UCSD-AML1 (cell line): ENCODE results near the gene FAH.

ENCODE experiments used
- DNase-seq: peaks from one replicate; lab custom pipeline; 2025; ENCODE audit not compliant: unreplicated experiment; lab: John Stamatoyannopoulos, UW

Gene FAH

DNA sequence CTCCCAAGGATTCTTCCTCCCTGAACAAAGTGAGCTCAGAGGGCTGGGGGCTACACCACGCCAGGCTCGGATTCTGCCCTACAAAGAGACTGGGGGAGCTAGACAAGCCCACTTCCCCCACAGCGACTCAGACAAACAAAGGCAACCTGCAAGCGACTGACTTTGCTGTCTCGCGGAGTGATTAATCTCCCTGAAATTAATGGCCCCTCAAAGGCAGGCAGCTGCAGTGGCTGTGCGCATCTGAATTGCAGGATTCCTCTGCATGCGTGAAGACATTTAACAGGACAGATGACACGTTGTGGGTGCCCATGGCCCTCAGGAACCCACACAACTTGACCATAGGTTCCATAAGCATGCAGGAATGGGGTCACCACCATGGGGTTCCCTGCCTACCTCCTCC lies 80.8 kb downstream of the FAH start:
- DNase-seq: no peak

DNA sequence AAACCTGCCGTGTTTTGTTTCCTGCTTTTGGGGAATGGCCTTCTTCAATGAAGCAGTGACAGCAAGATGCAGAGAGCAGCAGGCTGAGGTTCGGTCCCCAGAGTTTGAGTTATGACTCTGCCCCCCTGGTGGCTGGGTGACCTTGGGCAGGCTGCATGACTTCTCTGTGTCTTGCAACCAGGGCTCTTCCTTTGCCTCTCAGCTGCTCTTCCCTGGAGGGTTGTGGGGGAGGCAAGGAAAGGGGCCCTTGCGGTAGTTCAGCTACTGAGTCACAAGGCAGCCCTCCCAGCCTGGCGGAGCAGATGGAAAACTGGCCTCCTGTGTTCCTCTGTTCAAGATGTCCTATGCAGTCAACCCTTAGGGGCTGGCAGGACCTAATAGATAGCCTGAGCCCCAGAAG lies 82.1 kb downstream of the FAH start:
- peak; percentile 24 for DNase-seq
